Right atrium auricular region (tissue), 2 donors: ENCODE measurements around the gene CGB5. TPM values are rescaled to one million over a fixed set of nuclear protein-coding genes. Genes with fewer than 3 reads are reported as not detected.
A peak's percentile ranks its signal among the peaks of the same experiment; 100 is the strongest.
"Not testable (repeated sequence)": the region's sequence is repeated elsewhere in the genome, so short reads cannot be mapped to it uniquely, and the experiment has no call there.

Experiments used
- DNase-seq: peaks from one replicate; pipeline ENCODE4 v3.0.0-alpha.2; 2019; ENCODE audit warnings: low spot score
- H3K27ac ChIP-seq, 2 donors: fragments of 200-600 bp; sonication (generic); 1 replicate in 1 of 2; 2 replicates in 1 of 2; pipeline ENCODE4 v1.5.1; 2016 to 2019
- H3K27me3 ChIP-seq, 2 donors: fragments of 200-600 bp; sonication (generic); one replicate each; pipeline versions ENCODE4 v1.5.1 to v1.6.0; 2017 to 2019
- H3K36me3 ChIP-seq: fragments of 200-600 bp; sonication (generic); one replicate; pipeline ENCODE4 v1.5.1; 2016
- H3K4me1 ChIP-seq, 2 donors: fragments of 200-600 bp; sonication (generic); one replicate each; pipeline versions ENCODE4 v1.5.1 to v1.6.0; 2017 to 2019
- H3K4me3 ChIP-seq, 2 donors: fragments of 200-600 bp; sonication (generic); 1 replicate in 1 of 2; 2 replicates in 1 of 2; pipeline ENCODE4 v1.5.1; 2017 to 2019; ENCODE audit warnings: mild to moderate bottlenecking in 1 of 2, moderate library complexity in 1 of 2
- H3K9me3 ChIP-seq, 2 donors: fragments of 200-600 bp; sonication (generic); one replicate each; pipeline ENCODE4 v1.5.1; 2019
- total RNA-seq, 2 donors: library from RNA; depleted of rRNA; stranded (reverse); fragments of >200 nt; gene quantifications; one replicate each; pipeline ENCODE4 v1.1.0, GENCODE V29; 2016
- TF ChIP-seq, protein P1 (sequence below), 2 donors: fragments of 200-600 bp; sonication (generic); IDR thresholded peaks; one replicate each; pipeline ENCODE4 v1.5.1; 2019; ENCODE audit warnings: antibody characterized with exemption in 2 of 2

CGB5 gene
- total RNA-seq, 2 donors from 2014 or later = not detected

- TF ChIP-seq, protein P1, sequence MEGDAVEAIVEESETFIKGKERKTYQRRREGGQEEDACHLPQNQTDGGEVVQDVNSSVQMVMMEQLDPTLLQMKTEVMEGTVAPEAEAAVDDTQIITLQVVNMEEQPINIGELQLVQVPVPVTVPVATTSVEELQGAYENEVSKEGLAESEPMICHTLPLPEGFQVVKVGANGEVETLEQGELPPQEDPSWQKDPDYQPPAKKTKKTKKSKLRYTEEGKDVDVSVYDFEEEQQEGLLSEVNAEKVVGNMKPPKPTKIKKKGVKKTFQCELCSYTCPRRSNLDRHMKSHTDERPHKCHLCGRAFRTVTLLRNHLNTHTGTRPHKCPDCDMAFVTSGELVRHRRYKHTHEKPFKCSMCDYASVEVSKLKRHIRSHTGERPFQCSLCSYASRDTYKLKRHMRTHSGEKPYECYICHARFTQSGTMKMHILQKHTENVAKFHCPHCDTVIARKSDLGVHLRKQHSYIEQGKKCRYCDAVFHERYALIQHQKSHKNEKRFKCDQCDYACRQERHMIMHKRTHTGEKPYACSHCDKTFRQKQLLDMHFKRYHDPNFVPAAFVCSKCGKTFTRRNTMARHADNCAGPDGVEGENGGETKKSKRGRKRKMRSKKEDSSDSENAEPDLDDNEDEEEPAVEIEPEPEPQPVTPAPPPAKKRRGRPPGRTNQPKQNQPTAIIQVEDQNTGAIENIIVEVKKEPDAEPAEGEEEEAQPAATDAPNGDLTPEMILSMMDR (IDR thresholded peaks at IDR 0.05) = peak; percentile 26 to 68
- no peaks in the 10 kb centered on the region for H3K27me3 ChIP-seq
- H3K9me3 ChIP-seq = no peaks in the 10 kb centered on the region
- peak overlapping the region; percentile 38 to 51 for H3K4me3 ChIP-seq
- H3K27ac ChIP-seq = peak overlapping the region in 1 of 2 donors; percentile 35
- peaks cover 0 to 19% of the 10 kb centered on the region in 2 donors for H3K4me1 ChIP-seq
- H3K36me3 ChIP-seq = no peaks in the 10 kb centered on the region
- DNase-seq = no peak
Measured at GRCh38 chr19:49056101-49056901, 12.7 kb downstream of the CGB5 start.

DNA sequence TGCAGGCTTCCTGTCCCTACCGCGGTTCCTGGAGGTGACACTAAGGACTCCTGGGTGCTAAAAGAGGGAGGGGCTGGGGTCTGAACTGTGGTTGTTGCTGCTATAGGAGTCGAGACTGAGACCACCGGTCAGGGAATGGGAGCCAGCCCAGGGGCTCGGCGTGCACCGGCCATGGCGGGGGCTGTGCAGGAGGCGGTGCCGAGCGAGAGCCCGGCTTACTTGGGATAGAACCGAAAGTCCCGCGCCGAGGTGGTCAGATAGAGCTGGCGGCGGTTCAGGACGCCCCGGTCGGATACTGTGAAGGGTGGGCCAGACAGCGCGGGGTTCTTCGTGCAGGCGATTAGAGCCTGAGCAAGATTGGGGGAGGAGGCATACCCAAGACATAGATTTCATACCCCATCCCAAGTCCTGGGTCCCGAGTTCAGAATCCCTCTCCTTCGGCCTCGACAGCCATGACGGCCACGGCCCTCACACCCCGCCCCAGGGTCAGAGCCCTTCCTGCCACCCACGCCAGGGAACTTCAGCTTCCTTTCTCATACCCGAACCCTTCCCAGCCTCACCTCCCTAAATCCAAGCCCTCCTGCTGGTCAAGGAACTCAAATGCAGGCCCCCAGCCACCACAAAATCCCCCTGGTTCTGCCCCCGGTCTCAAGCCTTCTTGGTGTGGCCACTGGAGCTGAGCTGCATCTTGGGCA is 13.4 kb downstream of the CGB5 start:
- peaks cover 0 to 19% of the 10 kb centered on the region in 2 donors for H3K4me1 ChIP-seq
- not testable (repeated sequence) for H3K9me3 ChIP-seq, H3K36me3 ChIP-seq, H3K27me3 ChIP-seq, DNase-seq
- peak overlapping the region; percentile 38 to 51 for H3K4me3 ChIP-seq
- peak overlapping the region in 1 of 2 donors; percentile 35 for H3K27ac ChIP-seq

GRCh38 chr19:49057636-49058234 is 14.1 kb downstream of the CGB5 start, which contains the start of gene CGB7:
Gene CGB7, minus strand, starts transcription at chr19:49057749. Its CDS starts 2,374 bp downstream, at chr19:49055375.
- TF ChIP-seq, protein P1 (IDR thresholded peaks at IDR 0.05) = no peak
- peaks cover 0 to 19% of the 10 kb centered on the region in 2 donors for H3K4me1 ChIP-seq
- H3K36me3 ChIP-seq = no peaks in the 10 kb centered on the region
- DNase-seq = peak; percentile 63
- H3K27ac ChIP-seq = peak within 1 kb of the TSS in 1 of 2 donors; percentile 35
- no peaks in the 10 kb centered on the region for H3K9me3 ChIP-seq
- peak within 1 kb of the TSS; percentile 38 to 51 for H3K4me3 ChIP-seq
- H3K27me3 ChIP-seq = no peaks in the 10 kb centered on the region

DNA sequence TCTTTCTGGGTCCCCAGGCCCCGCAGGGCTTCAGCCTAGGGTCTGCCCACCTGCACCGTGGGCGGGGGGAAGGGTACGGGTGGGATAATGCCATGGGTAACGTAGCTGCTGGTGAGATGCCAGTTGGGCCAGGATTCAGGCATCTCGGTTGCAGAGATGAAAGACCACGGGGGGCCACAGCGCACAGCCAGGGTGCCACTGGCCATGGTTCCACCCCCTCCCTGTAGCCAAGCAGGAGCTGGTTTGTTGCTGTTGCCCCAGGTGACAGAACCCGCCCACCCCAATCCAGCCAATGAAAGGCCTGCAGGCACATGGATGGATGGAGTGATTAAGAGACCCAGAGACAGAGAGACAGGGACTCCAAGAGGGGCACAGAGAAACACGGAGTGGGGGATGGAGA is 14.9 kb downstream of the CGB5 start:
- H3K4me3 ChIP-seq = no peak overlapping the region
- H3K27ac ChIP-seq = no peak overlapping the region
- H3K4me1 ChIP-seq = peaks cover 0 to 19% of the 10 kb centered on the region in 2 donors
- TF ChIP-seq, protein P1 (IDR thresholded peaks at IDR 0.05) = no peak
- H3K27me3 ChIP-seq = no peaks in the 10 kb centered on the region
- H3K36me3 ChIP-seq = no peaks in the 10 kb centered on the region
- no peaks in the 10 kb centered on the region for H3K9me3 ChIP-seq
- DNase-seq = no peak

GRCh38 chr19:49059053-49059452 is 15.4 kb downstream of the CGB5 start:
- DNase-seq = no peak
- Histone ChIP-seq H3K4me1 (peaks cover 0 to 19% of the 10 kb centered on the region in 2 donors), H3K4me3 (no peak overlapping the region), H3K27me3 (no peaks in the 10 kb centered on the region), H3K36me3 (no peaks in the 10 kb centered on the region), H3K9me3 (no peaks in the 10 kb centered on the region), H3K27ac (no peak overlapping the region)
- TF ChIP-seq, protein P1 (IDR thresholded peaks at IDR 0.05) = no peak

GRCh38 chr19:49061000-49061399 is 17.4 kb downstream of the CGB5 start:
- TF ChIP-seq, protein P1 (IDR thresholded peaks at IDR 0.05) = no peak
- Histone ChIP-seq H3K36me3 (no peaks in the 10 kb centered on the region), H3K27me3 (no peaks in the 10 kb centered on the region), H3K4me3 (no peak overlapping the region), H3K9me3 (no peaks in the 10 kb centered on the region), H3K4me1 (peaks cover 0 to 36% of the 10 kb centered on the region in 2 donors), H3K27ac (no peak overlapping the region)
- no peak for DNase-seq
